ENCODE results near the gene APLN.

DNA sequence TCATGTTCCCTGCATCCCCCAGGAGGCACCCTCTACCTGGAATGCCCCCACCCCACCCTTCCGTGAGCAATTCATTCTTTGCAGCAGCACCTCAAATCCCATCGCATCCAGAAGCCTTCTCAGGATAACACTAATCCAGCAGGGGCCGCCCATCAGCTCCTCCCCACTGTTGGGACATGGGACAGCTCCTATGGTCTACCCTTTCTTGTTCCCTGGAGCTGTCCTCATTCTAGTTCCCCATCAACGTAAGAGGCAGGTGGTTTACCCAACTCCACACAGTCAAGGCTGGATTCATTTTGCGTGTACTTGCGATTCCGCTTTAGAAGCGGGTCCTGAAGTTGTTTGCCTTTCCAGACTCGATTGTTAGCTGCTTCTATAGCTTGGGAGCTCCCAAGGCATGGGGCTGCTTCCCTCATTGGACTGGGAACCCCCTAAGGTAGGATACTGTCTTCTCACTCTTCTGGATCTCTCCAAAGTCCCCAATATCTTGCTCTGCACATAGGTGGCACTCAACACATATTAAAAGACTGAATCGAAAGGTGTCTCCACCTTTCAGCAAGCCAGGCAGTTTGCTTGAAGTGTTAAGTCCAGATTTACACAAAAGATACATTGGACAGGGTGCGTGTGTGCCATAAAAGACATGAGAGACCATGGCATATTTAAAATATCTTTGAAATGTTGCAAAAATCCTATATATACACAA lies 942 bp upstream of the APLN start:
- TF ChIP-seq CTCF (IDR thresholded peaks at IDR 0.05) (no peak), POLR2AphosphoS5 (IDR thresholded peaks at IDR 0.05) (no peak), POLR2A (IDR thresholded peaks at IDR 0.05) (no peak)
